Activated T-cell treated with anti-CD3 and anti-CD28 coated beads for 1 hour (primary cell): ENCODE data around the gene CDSN.
"Not testable (repeated sequence)": the region's sequence is repeated elsewhere in the genome, so short reads cannot be mapped to it uniquely, and the experiment has no call there.

Experiments used
- DNase-seq: peaks from one replicate; pipeline ENCODE4 v3.0.0-alpha.2; 2020; ENCODE audit warnings: low read depth

The CDSN gene, protein sequence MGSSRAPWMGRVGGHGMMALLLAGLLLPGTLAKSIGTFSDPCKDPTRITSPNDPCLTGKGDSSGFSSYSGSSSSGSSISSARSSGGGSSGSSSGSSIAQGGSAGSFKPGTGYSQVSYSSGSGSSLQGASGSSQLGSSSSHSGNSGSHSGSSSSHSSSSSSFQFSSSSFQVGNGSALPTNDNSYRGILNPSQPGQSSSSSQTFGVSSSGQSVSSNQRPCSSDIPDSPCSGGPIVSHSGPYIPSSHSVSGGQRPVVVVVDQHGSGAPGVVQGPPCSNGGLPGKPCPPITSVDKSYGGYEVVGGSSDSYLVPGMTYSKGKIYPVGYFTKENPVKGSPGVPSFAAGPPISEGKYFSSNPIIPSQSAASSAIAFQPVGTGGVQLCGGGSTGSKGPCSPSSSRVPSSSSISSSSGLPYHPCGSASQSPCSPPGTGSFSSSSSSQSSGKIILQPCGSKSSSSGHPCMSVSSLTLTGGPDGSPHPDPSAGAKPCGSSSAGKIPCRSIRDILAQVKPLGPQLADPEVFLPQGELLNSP

GRCh38 chr6:31120151-31120915 is at the start of gene CDSN:
Gene CDSN, minus strand, starts transcription at chr6:31120446. Its CDS starts 27 bp downstream, at chr6:31120419.
- DNase-seq: no peak

DNA sequence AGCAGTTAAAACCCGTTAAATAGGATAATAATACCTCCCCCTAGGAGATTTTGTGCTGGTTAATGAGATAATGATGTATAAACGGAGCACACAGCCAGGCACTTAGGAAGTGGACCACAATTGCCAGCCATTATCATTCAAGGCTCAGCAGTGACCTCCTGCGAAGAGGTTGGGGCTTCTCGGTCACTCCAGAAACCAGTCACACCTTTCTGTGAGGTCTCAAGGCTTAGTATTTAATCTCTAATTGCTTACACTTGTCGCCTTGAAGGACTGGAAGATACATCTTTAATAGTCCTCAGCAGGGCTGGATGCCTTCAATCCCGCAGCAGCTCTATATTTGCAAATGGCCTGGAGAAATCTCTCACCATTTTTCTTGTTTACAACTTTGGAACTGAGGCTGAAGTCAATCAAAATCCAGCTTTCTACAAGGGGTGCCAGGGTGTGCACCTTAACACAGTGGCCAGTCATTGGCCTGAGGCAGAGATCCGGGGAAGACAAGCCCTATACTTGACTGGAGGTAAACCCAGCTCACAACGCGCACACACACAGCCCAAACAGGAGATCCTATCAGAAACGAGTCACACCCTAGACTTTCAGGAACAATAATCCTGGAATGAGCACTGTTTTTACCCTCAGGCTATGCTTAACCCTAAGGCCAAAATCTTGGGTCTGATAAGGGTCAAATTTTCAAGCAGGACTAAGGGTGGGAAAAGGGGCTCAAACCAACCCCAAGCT is 49.0 kb upstream of the CDSN start:
- DNase-seq: no peak

DNA sequence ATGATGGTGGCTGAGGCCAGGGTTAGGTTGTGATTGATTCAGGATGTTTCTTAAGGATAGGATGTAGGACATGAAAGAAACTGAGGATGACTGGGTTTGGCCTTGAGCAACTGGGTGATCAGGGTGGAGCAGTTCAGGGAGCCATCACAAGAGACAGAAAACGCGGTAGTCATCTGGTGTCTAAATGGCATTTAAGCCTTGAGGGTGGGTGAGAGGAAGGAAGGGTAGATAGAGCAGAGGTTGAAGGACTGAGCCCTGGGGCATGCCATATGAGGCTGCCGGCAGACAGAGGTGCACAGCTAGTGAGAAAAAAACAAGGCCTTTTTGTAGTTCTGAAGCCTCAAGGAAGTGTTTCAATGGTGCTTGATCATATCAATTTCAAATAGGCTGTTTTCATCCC is 48.4 kb upstream of the CDSN start:
- no peak for DNase-seq

DNA sequence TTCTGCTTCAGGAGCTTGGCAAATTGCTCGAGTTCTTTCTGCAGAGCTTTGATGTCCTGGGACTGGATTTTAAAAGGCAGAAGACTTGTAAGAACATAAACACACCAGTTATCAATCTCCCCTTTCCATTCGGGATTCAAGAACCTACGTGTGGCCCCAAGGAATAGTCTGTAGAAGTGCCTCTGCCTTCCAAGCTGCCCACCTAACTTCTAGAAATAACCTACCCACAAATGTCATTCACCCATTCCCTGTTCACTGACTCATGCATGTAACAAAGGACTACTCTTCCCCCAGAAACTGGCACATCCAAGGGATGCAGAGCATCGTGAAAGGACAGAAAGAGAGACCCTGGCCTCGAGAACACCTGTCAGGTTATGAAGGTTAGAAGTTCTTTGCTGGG is 45.7 kb upstream of the CDSN start:
- no peak for DNase-seq

DNA sequence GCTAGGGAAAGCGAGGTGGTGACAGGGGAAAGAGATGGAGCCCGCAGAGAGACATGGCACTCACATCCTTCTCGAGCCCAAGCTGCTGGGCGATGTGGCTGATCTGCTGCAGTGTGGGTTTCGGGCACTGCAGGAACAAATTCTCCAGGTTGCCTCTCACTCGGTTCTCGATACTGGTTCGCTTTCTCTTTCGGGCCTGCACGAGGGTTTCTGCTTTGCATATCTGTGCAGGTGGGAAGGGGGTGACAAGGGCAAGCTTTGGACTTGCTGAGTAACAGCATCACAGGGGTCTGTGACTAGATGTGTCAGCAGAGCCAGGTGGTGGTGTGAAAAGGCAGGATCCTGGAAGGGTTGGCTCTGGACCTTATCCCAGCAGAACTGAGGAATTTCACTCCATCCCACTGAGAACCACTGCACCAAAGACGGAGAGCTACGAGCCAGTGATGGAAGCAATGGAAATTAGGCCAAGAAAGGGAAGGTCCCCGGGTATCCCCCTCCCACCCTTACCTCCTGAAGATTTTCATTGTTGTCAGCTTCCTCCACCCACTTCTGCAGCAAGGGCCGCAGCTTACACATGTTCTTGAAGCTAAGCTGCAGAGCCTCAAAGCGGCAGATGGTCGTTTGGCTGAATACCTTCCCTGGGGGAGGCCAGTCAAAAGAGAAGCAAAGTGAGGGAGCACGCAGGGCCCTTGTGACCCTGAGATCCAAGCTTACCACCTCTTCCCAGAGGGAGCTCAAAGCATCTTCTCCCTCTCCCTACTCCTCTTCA is 45.0 kb upstream of the CDSN start:
- not testable (repeated sequence) for DNase-seq

GRCh38 chr6:31164475-31165063 is 44.3 kb upstream of the CDSN start:
- DNase-seq: not testable (repeated sequence)

DNA sequence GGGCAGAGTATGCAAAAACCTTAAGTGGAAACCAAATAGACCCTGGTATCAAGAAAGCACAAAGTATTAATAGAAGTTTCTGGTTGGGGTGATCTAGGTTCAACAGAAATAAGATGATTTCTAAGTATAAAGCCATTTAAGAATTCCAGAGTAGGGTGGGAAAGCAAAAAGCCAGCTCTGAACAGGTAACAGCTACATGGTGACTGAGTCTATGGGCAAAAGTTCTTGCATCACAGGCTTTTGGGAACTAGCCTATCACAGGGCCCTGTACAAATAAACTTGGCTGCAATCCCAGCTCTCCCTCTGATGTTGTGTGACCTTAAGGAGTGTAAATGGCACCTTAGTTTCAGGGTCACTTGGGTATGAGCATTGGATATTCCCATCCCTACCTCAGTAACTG is 43.7 kb upstream of the CDSN start:
- DNase-seq: no peak

DNA sequence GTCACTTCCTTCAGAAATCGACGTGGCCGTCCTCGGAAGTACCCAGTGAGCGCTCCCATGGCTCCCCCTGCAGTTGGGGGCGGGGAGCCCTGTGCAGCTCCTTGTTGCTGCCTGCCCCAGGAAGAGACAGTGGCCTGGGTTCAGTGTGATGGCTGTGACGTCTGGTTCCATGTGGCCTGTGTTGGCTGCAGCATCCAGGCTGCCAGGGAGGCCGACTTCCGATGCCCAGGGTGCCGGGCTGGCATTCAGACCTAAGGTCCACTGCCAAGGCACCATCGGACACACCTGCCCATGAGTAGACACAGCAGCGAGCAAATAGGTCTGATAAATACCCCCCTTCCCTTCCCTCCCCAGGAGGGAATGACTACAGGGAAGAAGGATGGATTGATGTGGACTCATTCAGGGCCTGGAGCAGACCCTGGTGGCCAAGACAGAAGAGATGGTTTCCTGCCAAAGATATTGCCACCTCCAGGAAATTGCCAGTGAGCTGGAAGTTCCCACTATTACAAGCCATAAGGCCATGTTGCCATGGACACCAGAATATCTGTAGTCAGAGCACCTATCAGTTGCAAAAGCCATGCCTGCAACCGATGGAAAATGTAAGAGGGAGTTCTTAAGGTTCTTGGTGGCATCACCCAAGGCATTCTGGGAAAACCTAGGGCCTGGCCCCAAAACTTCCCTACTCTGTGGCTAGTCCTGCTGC is 42.4 kb upstream of the CDSN start:
- DNase-seq: no peak

DNA sequence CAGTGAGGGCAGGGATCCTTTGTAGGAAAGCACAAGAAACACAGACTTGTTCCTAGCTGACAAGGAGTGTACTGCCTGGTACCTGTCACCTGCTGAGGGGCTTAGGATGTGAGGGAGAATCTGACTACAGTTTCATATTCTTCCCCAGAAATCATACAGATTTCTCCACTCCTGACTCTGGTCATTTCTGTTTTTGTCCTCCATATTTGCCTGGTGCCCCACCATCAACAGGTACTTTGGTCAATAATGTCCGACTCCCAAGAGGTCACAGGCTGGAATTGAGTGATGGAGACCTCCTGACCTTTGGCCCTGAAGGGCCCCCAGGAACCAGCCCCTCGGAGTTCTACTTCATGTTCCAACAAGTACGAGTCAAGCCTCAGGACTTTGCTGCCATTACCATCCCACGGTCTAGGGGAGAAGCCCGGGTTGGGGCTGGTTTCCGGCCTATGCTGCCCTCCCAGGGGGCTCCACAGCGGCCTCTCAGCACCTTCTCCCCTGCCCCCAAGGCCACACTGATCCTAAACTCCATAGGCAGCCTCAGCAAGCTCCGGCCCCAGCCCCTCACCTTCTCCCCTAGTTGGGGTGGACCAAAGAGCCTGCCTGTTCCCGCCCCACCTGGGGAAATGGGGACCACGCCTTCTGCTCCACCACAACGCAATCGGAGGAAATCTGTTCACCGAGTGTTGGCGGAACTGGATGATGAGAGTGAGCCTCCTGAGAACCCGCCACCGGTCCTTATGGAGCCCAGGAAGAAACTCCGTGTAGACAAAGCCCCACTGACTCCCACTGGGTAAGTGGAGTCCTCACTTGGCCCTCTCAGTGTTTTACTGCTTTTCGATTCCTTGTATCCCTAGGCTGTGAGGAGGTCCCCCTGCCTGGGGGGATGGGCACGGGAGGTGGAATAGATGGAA is 41.2 kb upstream of the CDSN start:
- DNase-seq: no peak

DNA sequence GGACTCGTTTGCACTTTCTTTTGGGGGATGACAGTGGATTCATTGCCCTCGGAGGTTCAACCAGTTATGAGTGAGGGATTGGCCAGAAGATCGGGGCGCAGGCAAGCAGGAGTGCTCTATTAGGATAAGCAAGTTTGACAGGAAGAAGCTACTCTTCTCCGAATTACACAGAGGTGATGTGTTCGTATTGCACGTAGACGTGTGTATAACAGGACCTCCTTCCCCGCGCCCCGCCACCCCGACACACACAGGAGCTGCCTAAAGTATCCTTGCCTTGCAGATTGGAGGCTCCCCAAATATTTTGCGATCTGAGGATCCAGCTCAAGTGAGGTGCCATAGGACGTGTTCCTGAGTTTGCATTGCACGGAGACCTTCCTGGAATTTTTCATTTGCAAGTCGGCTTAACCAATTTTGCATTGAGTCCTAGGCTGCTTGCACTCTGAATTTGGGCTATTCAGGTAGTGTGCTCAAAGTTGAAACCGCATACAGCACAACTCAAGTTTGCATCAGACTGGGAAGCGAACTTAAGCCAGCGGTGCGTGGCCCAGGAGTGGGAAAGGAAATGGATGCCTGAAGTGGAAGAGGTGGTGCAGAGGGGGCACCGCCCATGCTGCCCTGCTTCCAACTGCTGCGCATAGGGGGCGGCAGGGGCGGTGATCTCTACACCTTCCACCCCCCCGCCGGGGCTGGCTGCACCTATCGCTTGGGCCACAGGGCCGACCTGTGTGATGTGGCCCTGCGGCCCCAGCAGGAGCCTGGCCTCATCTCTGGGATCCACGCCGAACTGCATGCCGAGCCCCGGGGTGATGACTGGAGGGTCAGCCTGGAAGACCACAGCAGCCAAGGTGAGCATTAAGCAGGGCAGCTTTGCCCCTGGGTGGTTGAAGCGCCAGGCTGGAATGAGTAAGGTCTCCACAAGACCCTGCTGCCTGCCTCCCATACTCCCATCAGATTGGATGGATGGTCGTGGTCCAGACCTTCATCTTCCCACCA is 38.9 kb upstream of the CDSN start:
- no peak for DNase-seq

DNA sequence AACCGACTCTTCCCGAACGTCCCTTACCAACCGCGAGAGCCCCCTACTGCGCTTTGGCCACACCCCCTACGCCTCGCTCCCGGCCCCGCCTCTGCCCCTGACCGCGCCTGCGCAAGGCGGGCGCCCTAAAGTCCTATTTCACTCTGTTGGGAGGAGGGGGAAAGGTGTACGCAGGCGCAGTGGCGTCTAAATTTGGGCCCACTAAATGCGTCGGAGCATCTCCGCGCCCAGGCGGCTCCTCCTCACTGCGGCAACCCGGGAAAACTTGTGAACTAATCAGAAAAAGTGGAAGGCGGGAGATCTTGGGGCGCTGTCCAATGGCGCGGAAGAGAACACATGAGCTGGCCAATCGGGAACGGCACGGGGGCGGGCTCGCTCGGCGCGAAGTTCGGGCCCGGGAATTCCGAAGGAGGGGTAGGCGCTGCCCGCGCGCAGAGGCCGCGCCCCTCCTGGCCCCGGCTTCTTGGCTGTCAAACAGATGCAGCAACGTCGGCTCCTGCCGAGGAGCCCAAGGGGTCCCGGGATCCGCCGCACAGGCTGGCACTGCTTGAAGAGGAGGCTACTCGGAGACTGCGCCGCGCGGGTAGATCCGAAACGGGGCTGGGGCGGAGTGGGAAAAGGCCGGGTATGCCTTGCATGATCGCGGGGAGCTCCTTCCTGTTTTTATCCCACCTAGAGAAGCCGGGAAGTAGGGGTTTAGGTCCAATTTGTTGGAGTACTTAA is 38.1 kb upstream of the CDSN start, which contains the start of gene TCF19:
TSS of gene TCF19 (plus strand) at position 450 of the 723 bp plus-strand sequence. CDS start 881 bp downstream, outside the sequence.
- DNase-seq: peak; percentile 99

DNA sequence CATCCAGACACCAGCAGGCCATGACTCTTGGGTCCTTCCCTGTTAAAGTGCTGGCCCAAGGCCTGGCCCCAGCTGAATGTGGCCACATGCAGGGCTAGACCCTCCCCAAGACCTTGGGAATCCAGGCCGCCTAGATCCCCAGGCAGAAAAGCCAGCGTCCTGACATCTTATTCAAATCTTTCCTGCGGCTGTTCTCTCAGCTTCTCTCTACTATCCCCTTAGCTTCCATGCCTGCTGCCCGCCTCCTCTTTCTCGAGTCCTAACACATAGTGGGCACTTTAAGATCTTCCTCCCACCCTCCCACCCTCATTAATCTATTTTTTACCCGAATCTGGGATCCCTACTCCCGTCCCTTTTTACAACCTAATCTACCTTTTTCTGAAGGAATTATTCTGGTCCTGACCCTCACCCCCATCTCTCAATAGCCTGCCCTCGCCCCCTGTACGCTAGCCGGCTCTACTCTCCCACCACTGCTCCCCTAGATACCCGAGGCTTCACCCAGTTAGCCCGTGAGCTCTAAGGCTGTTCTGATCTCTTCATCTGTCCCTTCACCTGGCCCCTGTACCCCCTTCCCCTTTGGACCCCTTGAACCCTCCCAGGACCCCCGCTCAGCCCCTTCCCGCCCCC is 37.4 kb upstream of the CDSN start, which contains the start of gene CCHCR1:
TSS of gene CCHCR1 (minus strand) at position 290 of the 627 bp plus-strand sequence. CDS start at position 88, 202 bp downstream.
- DNase-seq: no peak

DNA sequence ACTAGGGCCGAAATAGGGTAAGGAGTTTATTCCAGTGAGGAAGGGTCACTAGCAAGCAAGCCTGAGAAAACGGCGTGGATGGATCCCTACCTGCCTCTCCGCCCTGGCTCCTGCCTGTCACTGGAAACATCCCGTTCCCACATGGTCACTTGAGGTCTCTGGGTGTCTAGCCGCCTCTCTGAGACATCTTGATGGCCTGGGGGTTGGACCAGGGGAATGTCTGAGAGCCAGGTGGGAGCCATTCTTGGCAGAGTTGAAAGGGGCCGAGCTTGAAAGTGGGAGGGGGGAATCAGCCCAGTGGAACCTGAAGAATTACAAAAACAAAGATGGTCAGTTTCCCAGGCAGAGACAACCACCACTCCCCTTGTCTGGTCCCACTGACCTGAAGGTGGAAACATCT is 36.4 kb upstream of the CDSN start:
- DNase-seq: no peak

- no peak for DNase-seq
Observed at GRCh38 chr6:31154436-31154835, 34.2 kb upstream of the CDSN start.

- DNase-seq: no peak
Observed at GRCh38 chr6:31152781-31153180, 32.5 kb upstream of the CDSN start.

GRCh38 chr6:31149827-31150447 is 29.7 kb upstream of the CDSN start:
- no peak for DNase-seq
